Kidney epithelial cell (primary cell): Measurements from ENCODE around the gene TIAM2. TPM values are rescaled to one million over a fixed set of nuclear protein-coding genes. Genes with fewer than 3 reads are reported as not detected.

Source experiments
- DNase-seq: peaks from one replicate; pipeline ENCODE4 v3.0.0-alpha.2; 2010; ENCODE audit warnings: low read depth
- H3K27me3 ChIP-seq: 2 replicates; pipeline ENCODE4 v1.6.0; 2011; ENCODE audit warnings: low read length; ENCODE audit not compliant: control insufficient read depth, insufficient read depth
- H3K36me3 ChIP-seq: 2 replicates; pipeline ENCODE4 v1.5.1; 2011; ENCODE audit warnings: low read length; ENCODE audit not compliant: control insufficient read depth, insufficient read depth
- H3K4me3 ChIP-seq: 2 replicates; pipeline ENCODE4 v1.5.1; 2011; ENCODE audit warnings: low read depth, mild to moderate bottlenecking, control low read depth, low read length
- CTCF ChIP-seq: IDR thresholded peaks from 2 replicates; pipeline ENCODE4 v1.5.1; 2011; ENCODE audit warnings: mild to moderate bottlenecking, moderate library complexity, low read length, control low read depth, inconsistent platforms; ENCODE audit not compliant: insufficient read depth, poor library complexity, severe bottlenecking
- total RNA-seq: library from RNA; depleted of rRNA; stranded (reverse); fragments of >200 nt; gene quantifications from 2 replicates; pipeline ENCODE4 v1.2.3, GENCODE V29; 2015

The TIAM2 gene
- total RNA-seq, 1 donor from 2014 or later: 21.3 TPM

DNA sequence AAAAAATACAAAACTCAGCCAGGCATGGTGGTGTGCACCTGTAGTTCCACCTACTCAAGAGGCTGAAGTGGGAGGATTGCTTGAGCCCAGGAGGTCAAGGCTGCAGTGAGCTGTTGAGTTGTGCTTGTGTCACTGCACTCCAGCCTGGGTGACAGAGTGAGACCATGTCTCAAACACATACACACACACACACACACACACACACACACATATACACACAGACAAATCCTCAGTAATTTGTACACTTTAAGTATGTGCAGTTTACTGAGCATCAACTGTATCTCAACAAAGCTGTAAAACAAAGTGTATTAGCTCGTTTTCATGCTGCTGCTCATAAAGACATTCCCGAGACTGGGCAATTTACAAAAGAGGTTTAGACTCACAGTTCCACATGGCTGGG lies 311.8 kb downstream of the TIAM2 start:
- no peak for DNase-seq
- H3K36me3 ChIP-seq: no peaks in the 10 kb centered on the region
- no peaks in the 10 kb centered on the region for H3K27me3 ChIP-seq
- TF ChIP-seq CTCF: no peak
- H3K4me3 ChIP-seq: no peak overlapping the region
